Iris pigment epithelial cell (primary cell): ENCODE data around the gene HIGD2A.

Source experiments
- DNase-seq: peaks from one replicate; pipeline ENCODE4 v3.0.0-alpha.2; 2011; ENCODE audit warnings: low read depth

The HIGD2A gene

DNA sequence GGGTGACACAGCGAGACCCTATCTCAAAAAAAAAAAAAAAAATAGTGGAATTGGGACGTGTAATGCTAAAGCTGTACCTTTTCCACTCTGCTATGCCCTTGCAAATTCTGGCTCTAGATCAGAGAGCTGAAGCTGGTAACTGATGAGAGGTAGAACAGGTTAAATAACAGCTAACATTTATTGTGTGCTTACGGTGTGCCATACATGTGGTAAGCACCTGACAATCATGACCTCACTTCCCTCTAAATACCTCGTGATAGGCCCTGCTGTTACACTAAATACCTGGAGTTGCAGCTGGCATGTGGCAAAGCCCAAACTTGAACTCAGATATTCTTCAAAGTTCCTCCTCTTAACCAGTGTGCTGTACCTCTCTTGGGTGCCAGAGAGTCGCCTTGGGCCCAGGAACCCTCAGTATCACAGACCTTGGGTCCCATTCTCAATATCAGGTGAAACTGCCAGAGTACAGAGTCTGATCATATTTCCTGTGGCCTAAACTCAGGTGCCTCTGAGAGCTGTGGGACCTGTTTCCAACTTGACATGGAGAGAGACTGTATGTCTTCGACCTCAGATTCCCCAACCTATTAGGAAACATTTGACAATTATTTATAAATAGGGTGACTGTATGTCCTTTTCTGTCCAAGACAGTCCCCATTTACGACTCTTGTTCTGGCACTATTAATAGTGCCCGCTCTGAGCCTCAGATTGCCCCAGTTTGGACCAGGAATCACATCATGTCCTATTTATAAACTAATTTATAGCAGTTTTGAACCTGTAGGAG, 18.4 kb upstream of the HIGD2A start:
- DNase-seq: no peak

DNA sequence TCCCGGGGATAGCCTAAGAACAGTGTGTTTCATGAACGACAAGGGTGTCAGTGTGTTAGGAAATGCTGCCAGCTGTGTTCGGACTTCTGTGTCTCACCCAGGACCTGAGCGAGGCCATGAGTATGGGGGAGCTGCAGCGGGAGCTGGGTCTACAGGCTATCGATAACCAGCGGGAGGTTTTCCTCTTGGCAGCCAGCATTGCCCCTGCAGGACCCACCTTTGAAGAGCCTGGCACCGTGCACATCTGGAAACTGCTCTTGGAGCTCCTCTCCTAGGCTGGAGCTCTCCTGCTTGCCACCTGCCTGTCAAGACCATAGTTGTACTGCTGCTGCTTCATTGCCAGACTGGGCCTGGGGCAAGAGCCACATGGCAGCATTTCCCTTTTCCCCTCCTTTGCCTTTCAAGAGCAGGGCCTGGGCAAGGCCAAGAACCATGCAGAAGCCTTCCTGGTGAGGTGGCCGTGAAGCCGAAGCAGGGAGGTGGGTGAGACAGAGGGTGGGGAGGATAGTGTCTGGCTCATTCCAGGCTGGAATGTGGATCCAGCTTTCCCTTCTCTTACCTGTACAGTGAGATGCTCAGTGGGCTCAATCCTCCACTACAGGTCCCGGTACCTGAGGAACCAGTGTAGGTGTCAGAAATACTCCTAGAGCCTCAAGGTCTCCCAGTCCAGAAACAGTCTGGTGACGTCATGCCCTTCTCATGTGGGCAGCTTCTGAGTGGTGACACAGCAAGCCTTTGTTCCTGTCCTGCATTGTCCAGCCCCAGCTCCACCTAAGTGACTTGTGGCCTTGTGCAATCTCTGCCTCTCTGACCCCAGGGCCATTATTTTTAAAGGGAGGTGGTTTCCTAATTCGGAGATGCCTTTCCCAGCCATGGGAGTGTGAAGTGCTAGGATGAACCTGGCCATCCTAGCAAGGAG, 16.7 kb upstream of the HIGD2A start:
- no peak for DNase-seq

DNA sequence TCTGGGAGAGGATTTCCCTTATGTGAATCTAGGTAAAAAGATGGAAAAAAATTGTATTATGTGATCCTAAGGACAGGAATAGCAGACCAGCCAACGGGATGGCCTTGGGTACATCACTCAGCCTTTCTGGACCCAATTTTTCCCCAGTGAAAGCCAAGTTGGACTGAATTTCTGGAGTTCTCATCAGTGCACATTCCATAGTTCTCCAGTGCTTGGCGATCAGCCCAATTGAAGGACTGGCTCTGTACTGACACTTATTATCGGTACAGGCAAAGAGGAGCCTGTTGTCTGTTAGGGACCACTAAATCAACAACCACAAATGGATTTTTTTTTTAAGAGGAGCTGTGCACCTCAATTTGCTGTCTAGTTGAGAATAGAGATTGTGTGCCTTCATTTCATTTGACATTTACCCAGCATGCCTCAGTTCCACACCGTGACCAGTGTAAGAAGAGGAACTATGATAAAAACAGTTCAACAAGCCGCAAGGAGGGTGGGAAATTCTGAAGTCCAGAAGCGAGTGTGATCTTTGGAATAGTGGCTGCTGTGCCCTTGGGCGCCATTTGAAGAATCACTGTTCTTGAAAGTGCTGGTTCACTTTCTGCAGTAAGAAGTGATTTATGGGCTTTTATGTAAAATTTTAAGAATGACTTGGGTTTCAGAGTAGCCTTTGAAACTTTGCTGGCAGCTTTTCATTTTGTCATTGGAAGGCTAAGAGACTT, 15.3 kb upstream of the HIGD2A start:
- DNase-seq: no peak

DNA sequence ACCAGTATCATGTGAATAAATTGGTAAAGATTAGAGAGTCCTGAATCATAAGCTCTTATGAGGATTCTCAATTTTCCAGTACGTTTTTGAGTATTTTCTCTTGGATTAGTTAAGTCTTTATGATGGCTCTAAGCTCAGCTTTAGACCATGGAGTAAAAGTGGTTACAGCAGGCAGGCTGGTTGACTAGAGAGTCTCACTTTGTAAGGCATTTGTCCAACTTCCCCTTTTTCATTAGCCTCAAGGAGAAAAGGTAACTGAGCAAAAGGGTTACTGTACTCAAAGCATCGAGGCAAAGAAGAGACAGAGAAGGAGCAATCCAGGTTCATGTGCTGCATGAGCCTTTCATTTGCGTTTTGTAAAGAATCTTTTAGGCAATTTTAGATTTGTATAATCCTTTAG, 8.7 kb upstream of the HIGD2A start:
- DNase-seq: no peak

DNA sequence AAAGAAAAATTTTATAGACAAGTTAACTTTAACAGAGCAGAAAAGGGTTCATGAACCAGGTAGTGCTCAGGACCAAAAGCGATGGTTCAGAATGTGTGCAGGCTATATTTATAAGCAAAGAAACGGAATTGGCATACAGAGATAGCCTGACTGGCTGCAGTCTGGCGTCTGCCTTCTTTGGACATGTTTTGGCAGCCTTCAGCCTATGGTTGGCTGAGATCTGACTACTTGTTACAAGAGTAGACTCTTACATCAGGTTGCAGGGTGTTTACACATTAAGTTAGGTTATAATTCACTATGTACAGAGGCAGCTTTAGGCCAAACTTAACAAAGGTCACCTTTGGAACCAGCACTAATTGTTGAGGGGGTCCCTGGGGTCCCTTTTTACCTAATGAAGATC, 7.1 kb upstream of the HIGD2A start:
- DNase-seq: no peak

DNA sequence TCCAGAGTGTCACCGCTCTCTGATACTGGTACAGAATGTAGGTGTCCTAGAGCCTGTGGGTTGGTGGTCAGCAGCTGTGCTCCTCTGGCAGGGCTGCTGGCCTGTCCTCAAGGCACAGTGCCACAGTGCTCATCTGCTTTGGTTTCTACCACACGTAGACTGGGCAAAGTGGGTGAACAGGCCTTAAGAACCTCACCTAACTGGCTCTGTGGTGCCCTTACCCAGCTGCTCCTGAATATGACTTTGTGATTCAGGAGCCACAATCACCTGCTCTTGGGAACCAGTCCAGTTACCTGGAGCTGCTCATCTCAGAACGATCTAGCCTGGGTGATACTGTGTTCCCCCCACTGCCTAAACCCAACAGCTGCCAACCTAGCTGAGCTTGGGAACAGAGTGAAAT, 6.6 kb upstream of the HIGD2A start:
- no peak for DNase-seq

DNA sequence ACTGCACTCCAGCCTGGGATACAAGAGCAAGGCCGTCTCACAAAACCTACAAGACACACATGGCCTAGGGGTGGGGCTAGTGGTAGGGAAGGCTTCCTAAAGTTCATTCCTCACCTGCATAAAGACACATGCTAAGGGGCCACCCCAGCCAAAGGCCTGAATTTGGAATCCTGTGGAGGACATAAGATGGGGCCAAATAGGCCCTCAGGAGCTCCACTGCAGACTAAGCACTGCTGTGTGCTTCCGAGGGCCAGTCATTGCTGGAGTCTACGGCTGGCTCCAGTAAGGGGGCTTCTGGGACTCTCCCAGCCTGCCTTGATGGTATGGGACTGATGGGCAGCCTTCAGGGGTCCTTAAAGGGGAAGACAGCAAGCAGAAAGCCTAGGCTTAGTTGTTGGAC, 5.8 kb upstream of the HIGD2A start:
- no peak for DNase-seq

DNA sequence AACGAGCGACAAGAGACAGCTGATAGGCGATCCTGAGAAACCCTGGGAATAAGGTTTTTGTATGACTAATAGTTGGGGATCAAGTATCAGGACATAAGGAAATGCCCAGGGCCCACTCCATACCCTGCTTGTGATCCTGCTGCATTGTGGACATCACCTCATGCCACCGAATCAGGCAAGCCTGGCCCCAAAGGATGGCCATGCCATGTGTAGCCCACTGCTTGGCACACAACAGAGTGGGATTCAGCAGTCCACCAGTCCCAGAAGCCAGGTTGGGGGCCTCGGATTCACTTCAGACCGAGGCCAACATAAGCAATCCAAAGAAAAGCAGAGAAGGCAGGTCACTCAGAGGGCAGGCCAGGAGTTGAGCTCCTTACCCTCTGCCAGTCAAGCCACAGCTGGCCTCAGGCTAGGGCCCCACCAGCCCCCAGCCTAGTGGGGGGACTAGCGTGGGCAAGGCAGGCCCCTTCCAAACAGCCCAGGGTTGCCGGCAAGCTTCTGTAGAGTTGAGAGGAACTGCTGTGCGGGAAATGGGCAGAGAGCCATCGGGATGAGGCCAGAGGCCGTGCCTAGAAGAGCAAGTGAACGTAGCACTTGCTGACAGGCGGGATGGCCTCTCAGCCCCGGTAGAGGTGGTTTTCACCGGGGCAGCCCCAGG, 5.2 kb upstream of the HIGD2A start:
- DNase-seq: no peak

DNA sequence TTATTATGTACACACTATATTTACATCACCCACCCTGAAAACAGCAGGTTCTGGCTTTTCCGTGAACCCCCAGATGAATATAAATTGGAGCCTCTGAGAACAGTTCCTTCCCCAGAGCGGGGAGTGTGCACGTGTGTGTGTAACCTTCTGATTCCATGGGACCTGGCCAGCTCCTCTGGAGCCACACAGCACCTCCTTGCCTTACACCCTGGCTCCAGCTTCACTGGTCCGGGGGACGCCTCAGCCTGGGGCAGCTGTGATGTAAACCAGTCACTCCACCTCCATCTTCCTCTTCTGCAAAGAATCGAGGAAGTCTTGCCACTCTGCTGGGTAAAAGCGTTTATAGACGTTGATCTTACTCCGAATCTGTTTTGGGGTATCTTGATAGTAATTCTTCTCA, 4.6 kb upstream of the HIGD2A start:
- DNase-seq: no peak

DNA sequence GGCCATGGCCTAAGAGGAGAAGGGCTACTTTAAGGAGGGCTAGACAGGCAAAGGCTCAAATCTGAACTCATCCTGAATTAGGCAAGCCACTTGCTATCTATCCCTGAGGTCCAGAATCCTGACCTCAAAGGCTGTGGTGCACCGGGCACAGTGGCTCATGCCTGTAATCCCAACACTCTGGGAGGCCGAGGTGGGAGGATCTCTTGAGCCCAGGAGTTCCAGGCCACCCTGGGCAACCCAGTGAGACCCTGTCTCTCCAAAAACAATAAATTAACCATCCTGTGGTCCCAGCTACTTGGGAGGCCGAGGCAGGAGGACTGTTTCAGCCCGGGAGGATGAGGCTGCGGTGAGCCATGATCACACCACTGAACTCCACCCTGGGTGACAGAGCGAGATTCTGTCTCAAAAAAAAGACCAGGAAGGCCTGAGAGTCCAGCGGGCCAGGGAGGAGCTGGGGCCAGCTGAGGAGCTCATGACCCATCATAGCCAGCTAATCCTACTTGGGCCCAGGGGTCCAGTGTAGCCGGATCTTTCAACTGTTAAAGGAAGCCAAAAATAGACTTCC, 4.1 kb upstream of the HIGD2A start:
- no peak for DNase-seq

DNA sequence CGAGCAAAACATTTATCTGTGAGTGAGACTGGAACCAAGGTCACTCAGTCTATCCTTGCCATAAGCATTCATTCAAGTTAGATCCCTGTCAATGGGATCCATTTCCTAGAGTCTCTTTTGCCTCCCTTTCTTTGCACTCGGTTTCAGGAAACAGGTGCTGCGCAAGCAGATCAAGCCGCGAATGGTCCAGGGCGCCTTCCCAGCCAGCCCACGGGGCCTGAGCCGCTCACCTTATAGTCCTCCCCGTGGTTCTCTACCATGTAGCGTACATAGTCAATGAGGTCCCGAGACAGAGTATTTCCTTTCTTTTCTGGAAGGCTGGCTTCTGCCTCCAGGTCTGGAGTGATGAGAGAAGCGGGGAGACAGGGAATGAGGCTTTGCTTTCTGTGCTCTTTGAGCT, 3.6 kb upstream of the HIGD2A start:
- DNase-seq: no peak

DNA sequence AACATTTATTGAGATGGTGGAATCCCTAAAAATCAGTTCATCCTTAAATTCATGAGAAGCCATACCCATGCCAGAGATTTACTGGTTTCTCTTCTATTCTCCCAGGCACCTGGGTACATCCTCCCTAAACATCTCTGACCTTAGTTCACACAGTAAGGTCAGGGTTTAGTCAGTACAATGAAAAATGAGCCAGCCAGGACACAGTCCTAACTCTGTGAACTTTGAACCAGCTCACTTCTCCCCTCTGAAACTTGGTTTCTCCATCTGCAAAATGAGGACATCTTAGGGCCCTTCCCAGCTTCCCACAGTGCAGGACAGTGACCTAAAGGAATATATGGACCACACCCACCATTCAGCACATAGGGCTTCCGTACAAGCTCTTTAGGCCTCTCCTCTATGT, 2.1 kb upstream of the HIGD2A start:
- no peak for DNase-seq

DNA sequence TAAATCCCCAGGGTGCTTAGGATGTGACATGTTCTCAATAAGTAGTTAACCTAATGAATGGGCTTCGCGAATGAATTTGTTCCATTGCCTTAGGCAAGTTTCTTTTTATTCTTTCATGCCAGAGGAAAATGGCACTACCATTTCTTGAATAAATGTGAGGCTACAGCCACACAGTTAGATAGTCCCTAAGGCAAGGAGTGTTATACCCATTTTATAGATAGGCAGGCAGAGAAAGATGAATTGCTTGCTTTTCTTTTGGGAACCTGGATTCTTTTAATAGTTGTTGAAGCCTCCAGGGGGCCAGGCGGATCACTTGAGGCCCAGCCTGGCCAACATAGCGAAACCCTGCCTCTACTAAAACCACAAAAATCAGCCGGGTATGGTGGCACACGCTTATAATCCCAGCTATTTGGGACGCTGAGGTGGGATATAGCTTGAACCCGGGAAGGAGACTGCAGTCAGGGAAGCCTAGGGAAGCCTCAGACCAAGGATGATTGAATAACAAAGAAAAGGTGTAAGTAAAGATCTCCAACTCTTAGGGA, 1.1 kb upstream of the HIGD2A start:
- DNase-seq: no peak

DNA sequence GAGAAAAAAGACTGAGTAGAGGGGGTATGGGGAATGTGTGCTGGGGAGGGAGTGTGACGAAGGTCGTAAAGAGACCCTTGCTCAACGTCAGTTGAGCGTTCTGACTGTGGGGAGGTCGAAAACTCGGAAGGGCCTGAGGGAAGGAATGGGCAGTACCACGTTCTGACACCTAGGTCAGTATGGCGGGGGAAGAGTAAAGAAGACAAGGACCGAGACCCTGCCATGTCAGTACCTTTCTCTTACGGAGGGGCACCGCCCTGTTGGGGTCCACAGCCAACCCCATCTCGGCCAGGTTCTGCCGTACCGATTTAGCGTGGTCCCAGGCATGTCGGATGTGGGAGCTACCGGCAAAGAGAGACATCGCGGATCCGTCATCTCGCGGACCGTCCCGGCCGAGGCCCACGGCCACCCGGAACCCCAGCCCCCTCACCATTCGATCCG, 528 bp upstream of the HIGD2A start:
- peak; percentile 31 for DNase-seq

DNA sequence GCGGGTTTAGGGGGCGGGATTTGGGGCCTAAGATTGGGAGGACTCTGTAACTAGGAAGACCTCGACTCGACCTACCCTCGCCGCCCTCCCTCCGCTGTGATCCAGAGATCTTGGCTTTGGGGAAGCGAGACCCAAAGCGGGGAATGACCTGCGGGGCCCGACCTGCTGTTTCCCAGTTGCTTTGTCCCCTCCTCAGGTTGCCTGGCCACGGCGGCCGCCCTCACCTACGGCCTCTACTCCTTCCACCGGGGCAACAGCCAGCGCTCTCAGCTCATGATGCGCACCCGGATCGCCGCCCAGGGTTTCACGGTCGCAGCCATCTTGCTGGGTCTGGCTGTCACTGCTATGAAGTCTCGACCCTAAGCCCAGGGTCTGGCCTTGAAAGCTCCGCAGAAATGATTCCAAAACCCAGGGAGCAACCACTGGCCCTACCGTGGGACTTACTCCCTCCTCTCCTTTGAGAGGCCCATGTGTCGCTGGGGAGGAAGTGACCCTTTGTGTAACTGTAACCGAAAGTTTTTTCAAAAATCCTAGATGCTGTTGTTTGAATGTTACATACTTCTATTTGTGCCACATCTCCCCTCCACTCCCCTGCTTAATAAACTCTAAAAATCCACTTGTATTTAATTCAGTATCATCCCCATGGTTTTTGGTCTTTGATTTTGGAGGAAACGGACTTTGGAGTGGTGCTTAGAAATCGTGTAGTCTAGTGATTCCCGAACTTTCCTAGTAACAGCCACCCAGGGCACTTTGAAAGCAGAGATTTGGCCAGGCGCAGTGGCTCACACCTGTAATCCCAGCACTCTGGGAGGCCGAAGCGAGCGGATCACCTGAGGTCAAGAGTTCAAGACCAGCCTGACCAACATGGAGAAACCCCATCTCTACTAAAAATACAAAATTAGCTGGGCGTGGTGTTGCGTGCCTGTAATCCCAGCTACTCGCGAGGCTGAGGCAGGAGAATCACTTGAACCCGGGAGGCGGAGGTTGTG, 878 bp downstream of the HIGD2A start:
- no peak for DNase-seq

DNA sequence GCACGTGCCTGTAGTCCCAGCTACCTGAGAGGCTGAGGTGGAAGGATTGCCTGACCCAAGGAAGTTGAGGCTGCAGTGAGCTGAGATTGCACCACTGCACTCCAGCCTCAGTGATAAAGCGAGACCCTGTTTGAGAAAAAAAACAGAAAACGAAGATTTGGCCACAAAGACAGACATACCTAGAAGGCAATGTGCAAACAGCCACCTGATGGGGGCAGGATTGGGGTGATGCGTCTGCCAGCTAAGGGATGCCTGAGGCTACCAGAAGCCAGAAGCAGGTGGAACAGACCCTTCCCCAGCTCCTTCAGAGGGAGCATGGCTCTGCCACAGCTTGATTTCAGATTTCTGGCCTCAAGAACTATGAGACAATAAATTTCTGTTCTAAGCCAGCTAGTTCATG, 2.9 kb downstream of the HIGD2A start:
- DNase-seq: no peak

DNA sequence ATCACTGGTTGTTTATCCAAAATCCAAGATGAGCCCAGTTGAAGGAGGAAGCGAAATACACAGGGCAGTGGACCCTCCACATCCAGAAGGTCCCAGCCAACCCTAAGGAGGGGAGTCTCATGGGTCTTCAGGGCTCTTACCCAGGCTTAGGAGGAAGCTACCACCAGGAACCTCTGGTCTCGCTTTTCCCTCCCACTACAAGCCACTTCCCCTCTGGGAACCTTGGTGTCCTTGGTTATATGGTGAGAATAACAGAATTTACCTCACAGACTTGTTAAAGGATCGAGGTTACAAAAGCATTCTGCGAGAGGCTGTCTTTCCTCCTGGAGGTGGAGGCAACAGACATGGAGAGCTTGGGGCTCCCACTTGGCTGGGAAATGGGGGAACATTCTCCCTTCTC, 3.4 kb downstream of the HIGD2A start:
- DNase-seq: no peak

DNA sequence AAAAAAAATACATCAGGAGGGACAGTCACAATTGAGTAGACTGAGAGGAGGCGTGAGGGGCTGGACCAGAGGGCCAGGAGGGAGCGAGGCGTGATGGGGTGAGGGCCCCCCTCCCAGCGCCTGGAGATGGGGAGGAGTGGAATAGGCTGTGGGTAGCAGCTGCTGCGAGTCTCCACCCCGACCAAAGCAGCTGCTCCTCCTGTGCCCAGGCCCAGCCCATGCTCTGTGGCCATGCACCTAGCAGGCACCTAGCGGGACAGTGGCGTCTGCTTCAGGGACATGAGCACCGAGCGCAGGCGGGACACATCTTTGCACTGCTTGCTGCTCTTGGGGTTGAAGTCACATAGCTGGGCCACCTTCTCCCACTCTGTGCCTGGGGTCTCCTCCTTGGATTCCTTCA, 4.0 kb downstream of the HIGD2A start:
- DNase-seq: no peak

DNA sequence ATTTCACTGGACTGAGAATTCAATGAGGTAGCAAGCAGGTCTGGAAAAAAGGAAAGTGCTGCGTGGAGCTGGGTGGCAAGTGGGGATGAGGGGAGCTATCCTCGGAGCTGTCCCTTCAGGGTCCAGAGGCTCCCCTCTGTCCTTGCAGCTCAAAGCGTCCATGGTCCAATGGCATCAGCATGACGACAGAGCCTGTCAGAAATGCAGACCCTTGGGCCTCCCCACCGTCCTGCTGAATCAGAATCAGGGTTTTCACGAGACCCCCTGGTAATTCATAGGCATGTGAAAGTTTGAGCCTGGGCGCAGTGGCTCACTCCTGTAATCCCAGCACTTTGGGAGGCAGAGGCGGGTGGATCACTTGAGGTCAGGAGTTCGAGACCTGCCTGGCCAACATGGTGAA, 5.5 kb downstream of the HIGD2A start:
- DNase-seq: no peak
